BJ (cell line): ENCODE data around the gene TM9SF2. TPM values are rescaled to one million over a fixed set of nuclear protein-coding genes. Genes with fewer than 3 reads are reported as not detected.

Experiments used
- CTCF ChIA-PET: fragments of 350-600 bp; formaldehyde crosslinking; extraction: SDS; loops from one replicate; lab custom pipeline; 2021; ENCODE audit warnings: antibody characterized with exemption, inconsistent platforms; lab: Yijun Ruan, JAX
- POLR2A ChIA-PET: fragments of 300-600 bp; sonication (Branson Sonifier 250); formaldehyde crosslinking; extraction: SDS; loops from one replicate; lab custom pipeline; 2021; ENCODE audit warnings: antibody characterized with exemption; lab: Charles Lee
- DNase-seq: peaks from one replicate; pipeline ENCODE4 v3.0.0-alpha.2; 2011; ENCODE audit warnings: low read depth
- H3K27me3 ChIP-seq: 2 replicates; pipeline ENCODE4 v1.6.0; 2011; ENCODE audit warnings: low read length; ENCODE audit not compliant: control insufficient read depth, insufficient read depth
- H3K36me3 ChIP-seq: 2 replicates; pipeline ENCODE4 v1.5.1; 2011; ENCODE audit warnings: low read length; ENCODE audit not compliant: control insufficient read depth, insufficient read depth
- H3K4me3 ChIP-seq: 2 replicates; pipeline ENCODE4 v1.5.1; 2011; ENCODE audit warnings: low read depth, mild to moderate bottlenecking, control low read depth, low read length
- polyA plus RNA-seq: library from polyadenylated mRNA; depleted of rRNA; stranded (reverse); fragments of >200 nt; gene quantifications from 2 replicates; pipeline ENCODE4 v1.2.3, GENCODE V29; 2011
- TF ChIP-seq, protein P1 (sequence below): IDR thresholded peaks from 2 replicates; pipeline ENCODE4 v1.5.1; 2011; ENCODE audit warnings: low read depth, mild to moderate bottlenecking, control low read depth, inconsistent platforms, low read length, moderate library complexity; ENCODE audit not compliant: insufficient read depth

The TM9SF2 gene
- polyA plus RNA-seq, 1 experiment, result 62.0 TPM

DNA sequence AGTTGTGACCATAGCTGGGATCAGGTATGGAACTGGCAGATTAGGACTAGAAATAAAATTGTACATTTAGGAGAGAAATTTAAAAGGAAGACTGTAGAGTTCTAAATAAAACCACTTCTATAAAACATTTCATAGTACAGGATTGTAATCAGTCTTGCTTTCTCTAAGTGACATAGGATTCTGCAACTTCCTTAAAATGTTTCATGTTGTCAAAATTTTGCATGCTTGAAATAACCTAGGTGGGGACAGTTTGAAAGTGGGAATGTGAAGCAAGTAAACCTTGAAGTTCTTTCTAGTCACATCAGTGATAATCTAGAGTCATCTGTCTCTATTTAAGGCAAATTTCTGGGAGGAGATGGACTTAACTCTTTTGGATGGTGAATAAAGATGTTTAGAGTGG, 6.7 kb downstream of the TM9SF2 start:
- H3K36me3 ChIP-seq, result peaks cover 8% of the 10 kb centered on the region
- no peaks in the 10 kb centered on the region for H3K27me3 ChIP-seq
- POLR2A ChIA-PET, result no interaction called here
- no peak overlapping the region for H3K4me3 ChIP-seq
- DNase-seq, result no peak
- TF ChIP-seq, protein P1, sequence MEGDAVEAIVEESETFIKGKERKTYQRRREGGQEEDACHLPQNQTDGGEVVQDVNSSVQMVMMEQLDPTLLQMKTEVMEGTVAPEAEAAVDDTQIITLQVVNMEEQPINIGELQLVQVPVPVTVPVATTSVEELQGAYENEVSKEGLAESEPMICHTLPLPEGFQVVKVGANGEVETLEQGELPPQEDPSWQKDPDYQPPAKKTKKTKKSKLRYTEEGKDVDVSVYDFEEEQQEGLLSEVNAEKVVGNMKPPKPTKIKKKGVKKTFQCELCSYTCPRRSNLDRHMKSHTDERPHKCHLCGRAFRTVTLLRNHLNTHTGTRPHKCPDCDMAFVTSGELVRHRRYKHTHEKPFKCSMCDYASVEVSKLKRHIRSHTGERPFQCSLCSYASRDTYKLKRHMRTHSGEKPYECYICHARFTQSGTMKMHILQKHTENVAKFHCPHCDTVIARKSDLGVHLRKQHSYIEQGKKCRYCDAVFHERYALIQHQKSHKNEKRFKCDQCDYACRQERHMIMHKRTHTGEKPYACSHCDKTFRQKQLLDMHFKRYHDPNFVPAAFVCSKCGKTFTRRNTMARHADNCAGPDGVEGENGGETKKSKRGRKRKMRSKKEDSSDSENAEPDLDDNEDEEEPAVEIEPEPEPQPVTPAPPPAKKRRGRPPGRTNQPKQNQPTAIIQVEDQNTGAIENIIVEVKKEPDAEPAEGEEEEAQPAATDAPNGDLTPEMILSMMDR, result no peak
- CTCF ChIA-PET, result interaction anchor here (0.6 to 5.4 kb wide), 5 partner anchors 10 to 72 kb away, joined by 3 to 23 read pairs (median 7); no protein-coding TSS in a partner anchor

DNA sequence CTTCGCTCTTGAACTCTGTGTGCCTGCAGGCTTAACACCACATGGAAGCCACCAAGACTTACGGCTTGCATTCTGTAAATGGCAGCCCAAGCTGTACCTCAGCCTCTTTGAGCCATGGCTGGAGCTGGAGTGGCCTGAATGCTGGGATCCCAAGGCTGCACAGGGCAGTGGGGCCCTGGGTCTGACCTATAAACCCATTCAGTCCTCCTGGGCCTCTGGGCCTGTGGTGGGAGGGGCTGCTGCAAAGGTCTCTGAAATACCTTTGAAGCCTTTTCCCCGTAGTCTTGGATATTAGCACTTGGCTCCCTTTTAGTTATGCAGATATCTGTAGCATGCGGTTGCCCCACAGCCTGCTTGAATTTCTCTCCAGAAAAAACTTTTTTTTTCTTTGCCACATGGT, 8.2 kb downstream of the TM9SF2 start:
- Histone ChIP-seq H3K27me3 (no peaks in the 10 kb centered on the region), H3K4me3 (no peak overlapping the region), H3K36me3 (peaks cover 8% of the 10 kb centered on the region)
- ChIA-PET CTCF (interaction anchor here (1.4 kb wide), 1 partner anchor 67 kb away, joined by 6 read pairs; no protein-coding TSS in a partner anchor), POLR2A (no interaction called here)
- no peak for DNase-seq
- TF ChIP-seq, protein P1, result no peak

DNA sequence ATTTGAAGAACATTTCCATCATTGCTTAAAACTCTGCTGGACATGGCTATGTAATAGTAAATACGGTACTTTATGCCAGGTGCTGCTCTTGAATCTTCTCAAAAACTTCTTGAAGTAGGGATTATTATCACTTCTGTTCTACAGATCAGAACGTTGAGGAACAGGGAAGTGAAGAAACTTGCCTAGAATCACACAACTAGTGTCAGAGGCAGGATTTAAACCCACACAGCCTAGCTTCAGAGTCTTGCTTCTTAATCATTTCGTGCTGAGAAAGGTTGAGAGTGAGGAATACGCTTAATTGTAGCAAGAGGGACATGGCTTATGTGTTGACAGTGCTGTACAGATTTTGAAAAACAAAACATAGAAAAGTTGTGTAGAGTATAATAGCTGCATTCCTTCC, 13.5 kb downstream of the TM9SF2 start:
- H3K4me3 ChIP-seq, result no peak overlapping the region
- no peaks in the 10 kb centered on the region for H3K27me3 ChIP-seq
- ChIA-PET POLR2A (no interaction called here), CTCF (interaction anchor here (1.2 kb wide), 1 partner anchor 77 kb away, joined by 4 read pairs; no protein-coding TSS in a partner anchor)
- peaks cover 2% of the 10 kb centered on the region for H3K36me3 ChIP-seq
- DNase-seq, result no peak
- TF ChIP-seq, protein P1, result no peak

DNA sequence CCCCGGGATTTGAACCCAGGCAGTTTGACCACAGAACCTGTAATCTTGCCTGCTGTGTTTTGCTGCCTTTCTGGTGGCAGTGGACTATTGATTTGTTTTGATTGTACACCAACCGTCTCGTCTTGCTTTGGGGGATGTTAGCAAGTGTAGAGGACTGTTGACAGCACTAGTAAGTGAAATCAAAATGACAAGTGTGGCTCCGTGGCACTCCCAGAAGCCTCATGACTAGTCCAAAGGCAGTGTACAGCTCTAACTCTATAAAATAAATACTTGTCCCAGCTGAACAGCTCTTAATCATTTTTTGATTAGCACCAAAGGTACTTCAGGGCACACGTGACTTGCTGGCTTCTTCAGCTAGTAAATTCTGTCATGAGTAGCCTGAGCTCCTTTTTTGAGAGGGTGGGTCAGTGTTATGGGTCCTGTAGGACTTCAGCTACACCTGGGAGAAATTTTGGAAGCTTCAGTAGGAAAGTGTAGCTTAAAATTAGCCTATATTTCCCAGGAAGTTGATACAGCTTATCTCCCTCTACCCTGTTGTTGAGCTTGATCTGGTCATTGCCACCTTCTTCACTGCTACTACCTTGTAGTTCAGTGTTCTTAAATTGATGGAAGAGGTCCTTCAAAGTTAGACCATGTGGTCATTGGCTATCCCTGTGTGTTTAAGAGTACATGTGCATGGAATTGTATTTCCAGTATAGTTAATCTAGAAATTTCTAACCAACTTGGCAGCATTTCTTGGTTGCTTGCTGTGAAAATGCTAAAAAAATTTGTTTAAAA, 15.1 kb downstream of the TM9SF2 start:
- no peak for DNase-seq
- CTCF ChIA-PET, result interaction anchor here (1.0 to 3.6 kb wide), 4 partner anchors 9 to 80 kb away, joined by 3 to 23 read pairs (median 4); no protein-coding TSS in a partner anchor
- TF ChIP-seq, protein P1, result no peak

DNA sequence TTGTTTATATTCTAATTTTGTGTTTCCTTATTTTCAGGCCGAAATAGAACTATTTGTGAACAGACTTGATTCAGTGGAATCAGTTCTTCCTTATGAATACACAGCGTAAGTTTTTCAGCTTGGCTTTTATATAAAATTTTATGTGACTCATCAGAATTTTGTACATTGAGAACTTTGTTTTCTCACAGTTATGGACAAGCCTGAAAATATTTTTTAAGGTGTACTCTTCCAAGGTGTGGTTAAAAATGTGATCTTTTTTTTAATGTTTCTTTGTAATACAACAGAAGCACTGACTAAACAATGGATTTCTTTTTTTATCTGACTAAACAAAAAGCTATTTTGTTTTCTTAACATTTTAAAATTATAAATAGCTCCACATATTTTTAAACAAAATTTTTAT, 16.3 kb downstream of the TM9SF2 start:
- POLR2A ChIA-PET, result no interaction called here

More for the DNA sequence above, 15.1 kb downstream of the TM9SF2 start:
- Histone ChIP-seq H3K36me3 (0 out of 2 replicates have a peak, but pooled peaks cover 1% of the 10 kb centered on the region), H3K4me3 (no peak overlapping the region), H3K27me3 (no peaks in the 10 kb centered on the region)
- POLR2A ChIA-PET, result no interaction called here

More for the DNA sequence above, 16.3 kb downstream of the TM9SF2 start:
- CTCF ChIA-PET, result interaction anchor here (0.9 to 3.6 kb wide), 2 partner anchors 11 to 14 kb away, joined by 3 to 23 read pairs; no protein-coding TSS in a partner anchor
- no peaks in the 10 kb centered on the region for H3K27me3 ChIP-seq
- TF ChIP-seq, protein P1, result no peak
- H3K36me3 ChIP-seq, result 0 out of 2 replicates have a peak, but pooled peaks cover 1% of the 10 kb centered on the region
- no peak overlapping the region for H3K4me3 ChIP-seq
- no peak for DNase-seq
